ENCODE measurements around the gene PCDHGB6. TPM values are rescaled to one million over a fixed set of nuclear protein-coding genes. Genes with fewer than 3 reads are reported as not detected.

Gene PCDHGB6
- total and polyA plus RNA-seq, 4 donors: 1.1 to 11.6 (median 4.1) TPM

DNA sequence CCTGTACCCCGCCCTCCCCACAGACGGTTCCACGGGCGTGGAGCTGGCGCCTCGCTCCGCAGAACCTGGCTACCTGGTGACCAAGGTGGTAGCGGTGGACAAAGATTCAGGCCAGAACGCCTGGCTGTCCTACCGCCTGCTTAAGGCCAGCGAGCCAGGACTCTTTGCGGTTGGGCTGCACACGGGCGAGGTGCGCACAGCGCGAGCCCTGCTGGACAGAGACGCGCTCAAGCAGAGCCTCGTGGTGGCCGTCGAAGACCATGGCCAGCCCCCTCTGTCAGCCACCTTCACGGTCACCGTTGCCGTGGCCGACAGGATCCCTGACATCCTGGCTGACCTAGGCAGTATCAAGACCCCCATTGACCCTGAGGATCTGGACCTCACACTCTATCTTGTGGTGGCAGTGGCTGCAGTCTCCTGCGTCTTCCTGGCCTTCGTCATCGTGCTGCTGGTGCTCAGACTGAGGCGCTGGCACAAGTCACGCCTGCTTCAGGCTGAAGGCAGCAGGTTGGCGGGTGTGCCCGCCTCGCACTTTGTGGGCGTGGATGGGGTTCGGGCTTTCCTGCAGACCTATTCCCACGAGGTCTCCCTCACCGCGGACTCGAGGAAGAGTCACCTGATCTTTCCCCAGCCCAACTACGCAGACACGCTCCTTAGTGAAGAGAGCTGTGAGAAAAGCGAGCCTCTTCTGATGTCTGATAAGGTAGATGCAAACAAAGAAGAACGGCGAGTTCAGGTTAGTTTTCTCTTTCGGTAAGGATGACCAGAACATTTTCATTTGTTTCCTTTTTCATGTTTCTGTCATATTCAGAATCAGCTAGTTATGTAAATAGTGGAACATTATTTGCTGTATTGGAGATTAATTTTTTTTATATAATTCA is 41.6 kb upstream of the PCDHGB6 start:
- Histone ChIP-seq H3K36me3 (ENCODE audit: control insufficient read depth in 4 of 4, insufficient read depth in 4 of 4, low read length in 4 of 4) (no peaks in the 10 kb centered on the region), H3K9ac (ENCODE audit: insufficient read depth in 1 of 2, low read length in 2 of 2) (no peak overlapping the region), H3K9me3 (ENCODE audit: control insufficient read depth in 4 of 4, insufficient read depth in 3 of 4, low read length in 3 of 4) (peaks cover 0 to 49% (median 23%) of the 10 kb centered on the region in 4 donors), H3K4me3 (no peak overlapping the region), H3K4me1 (ENCODE audit: control insufficient read depth in 5 of 5, insufficient read depth in 5 of 5, low read length in 5 of 5) (peaks cover 0 to 2% (median 0%) of the 10 kb centered on the region in 5 donors), H3K27ac (ENCODE audit: low read depth in 1 of 2, low read length in 1 of 2) (no peak overlapping the region), H3K27me3 (ENCODE audit: control insufficient read depth in 3 of 3, insufficient read depth in 3 of 3, low read length in 2 of 3) (peaks cover 0 to 6% (median 5%) of the 10 kb centered on the region in 3 donors)
- TF ChIP-seq, protein P1, sequence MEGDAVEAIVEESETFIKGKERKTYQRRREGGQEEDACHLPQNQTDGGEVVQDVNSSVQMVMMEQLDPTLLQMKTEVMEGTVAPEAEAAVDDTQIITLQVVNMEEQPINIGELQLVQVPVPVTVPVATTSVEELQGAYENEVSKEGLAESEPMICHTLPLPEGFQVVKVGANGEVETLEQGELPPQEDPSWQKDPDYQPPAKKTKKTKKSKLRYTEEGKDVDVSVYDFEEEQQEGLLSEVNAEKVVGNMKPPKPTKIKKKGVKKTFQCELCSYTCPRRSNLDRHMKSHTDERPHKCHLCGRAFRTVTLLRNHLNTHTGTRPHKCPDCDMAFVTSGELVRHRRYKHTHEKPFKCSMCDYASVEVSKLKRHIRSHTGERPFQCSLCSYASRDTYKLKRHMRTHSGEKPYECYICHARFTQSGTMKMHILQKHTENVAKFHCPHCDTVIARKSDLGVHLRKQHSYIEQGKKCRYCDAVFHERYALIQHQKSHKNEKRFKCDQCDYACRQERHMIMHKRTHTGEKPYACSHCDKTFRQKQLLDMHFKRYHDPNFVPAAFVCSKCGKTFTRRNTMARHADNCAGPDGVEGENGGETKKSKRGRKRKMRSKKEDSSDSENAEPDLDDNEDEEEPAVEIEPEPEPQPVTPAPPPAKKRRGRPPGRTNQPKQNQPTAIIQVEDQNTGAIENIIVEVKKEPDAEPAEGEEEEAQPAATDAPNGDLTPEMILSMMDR (IDR thresholded peaks at IDR 0.05; ENCODE audit: control extremely low read depth, extremely low read depth): no peak
- 32 to 34% methylated on average over 46 of the region's 46 CpGs for WGBS, 2 donors
- no peak for DNase-seq
- ATAC-seq (ENCODE audit: insufficient read depth, low FRiP score): no peak

DNA sequence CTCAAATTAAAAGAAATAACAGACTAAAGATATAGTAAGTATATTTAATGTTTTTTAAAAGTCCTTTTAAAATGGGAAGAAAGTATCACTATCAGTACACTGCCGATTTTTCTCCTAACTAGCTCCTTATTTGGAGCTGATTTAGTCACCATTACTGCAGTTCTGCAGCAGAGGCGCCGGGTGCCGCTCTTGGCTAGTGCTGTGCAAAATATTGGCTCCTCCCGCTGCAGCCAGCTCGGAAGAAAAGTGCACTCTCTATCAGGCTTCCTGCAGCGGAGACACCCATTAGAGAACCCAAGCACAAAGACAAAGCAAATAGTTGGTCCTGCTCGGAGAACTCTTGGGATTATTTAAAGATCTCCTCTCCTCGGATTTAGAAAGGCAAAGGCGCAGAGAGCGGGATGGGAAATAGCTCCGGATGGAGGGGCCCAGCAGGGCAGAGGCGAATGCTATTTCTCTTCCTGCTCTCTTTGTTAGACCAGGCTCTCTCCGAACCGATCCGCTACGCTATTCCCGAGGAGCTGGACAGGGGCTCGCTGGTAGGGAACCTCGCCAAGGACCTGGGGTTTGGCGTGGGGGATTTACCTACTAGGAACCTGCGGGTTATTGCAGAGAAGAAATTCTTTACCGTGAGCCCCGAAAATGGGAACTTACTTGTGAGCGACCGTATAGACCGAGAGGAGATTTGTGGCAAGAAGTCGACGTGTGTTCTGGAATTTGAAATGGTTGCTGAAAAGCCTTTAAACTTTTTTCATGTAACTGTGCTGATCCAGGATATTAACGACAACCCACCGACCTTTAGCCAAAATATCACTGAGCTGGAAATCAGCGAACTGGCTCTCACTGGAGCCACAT is 37.6 kb upstream of the PCDHGB6 start, which contains the start of gene PCDHGB3:
PCDHGB3 (plus strand) TSS at position 249 of the 855 bp plus-strand sequence; CDS start at position 402, 153 bp downstream.
- Histone ChIP-seq H3K36me3 (ENCODE audit: control insufficient read depth in 4 of 4, insufficient read depth in 4 of 4, low read length in 4 of 4) (peaks cover 0 to 7% (median 0%) of the 10 kb centered on the region in 4 donors), H3K27ac (ENCODE audit: low read depth in 1 of 2, low read length in 1 of 2) (no peak within 1 kb of the TSS), H3K4me1 (ENCODE audit: control insufficient read depth in 5 of 5, insufficient read depth in 5 of 5, low read length in 5 of 5) (no peaks in the 10 kb centered on the region), H3K9ac (ENCODE audit: insufficient read depth in 1 of 2, low read length in 2 of 2) (no peak within 1 kb of the TSS), H3K9me3 (ENCODE audit: control insufficient read depth in 4 of 4, insufficient read depth in 3 of 4, low read length in 3 of 4) (peaks cover 0 to 56% (median 26%) of the 10 kb centered on the region in 4 donors), H3K27me3 (ENCODE audit: control insufficient read depth in 3 of 3, insufficient read depth in 3 of 3, low read length in 2 of 3) (peaks cover 0 to 3% (median 3%) of the 10 kb centered on the region in 3 donors), H3K4me3 (no peak within 1 kb of the TSS)
- no peak for ATAC-seq (ENCODE audit: insufficient read depth, low FRiP score)
- DNase-seq: peak in 2 of 3 donors; percentile 29 to 30
- TF ChIP-seq, protein P1 (IDR thresholded peaks at IDR 0.05; ENCODE audit: control extremely low read depth, extremely low read depth): no peak
- 17 to 19% methylated on average over 32 of the region's 32 CpGs for WGBS, 2 donors

DNA sequence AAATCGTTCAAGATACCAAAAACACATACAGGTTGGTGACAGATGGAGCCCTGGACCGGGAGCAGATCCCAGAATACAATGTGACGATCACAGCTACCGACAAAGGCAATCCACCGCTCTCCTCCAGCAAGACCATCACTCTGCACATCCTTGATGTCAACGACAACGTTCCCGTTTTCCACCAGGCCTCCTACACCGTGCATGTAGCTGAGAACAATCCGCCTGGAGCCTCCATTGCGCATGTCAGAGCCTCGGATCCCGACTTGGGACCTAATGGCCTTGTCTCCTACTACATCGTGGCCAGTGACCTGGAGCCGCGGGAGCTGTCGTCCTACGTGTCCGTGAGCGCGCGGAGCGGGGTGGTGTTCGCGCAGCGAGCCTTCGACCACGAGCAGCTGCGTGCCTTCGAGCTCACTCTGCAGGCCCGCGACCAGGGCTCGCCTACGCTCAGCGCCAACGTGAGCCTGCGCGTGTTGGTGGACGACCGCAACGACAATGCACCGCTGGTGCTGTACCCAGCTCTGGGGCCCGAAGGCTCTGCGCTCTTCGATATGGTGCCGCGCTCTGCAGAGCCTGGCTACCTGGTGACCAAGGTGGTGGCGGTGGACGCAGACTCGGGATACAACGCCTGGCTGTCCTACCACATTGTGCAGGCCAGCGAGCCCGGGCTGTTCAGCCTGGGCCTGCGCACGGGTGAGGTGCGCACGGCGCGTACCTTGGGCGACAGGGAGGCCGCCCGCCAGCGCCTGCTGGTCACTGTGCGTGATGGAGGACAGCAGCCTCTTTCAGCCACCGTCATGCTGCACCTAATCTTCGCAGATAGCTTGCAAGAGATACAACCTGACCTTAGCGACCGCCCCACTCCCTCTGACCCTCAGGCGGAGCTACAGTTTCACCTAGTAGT is 36.0 kb upstream of the PCDHGB6 start:
- Histone ChIP-seq H3K27ac (ENCODE audit: low read depth in 1 of 2, low read length in 1 of 2) (no peak overlapping the region), H3K27me3 (ENCODE audit: control insufficient read depth in 3 of 3, insufficient read depth in 3 of 3, low read length in 2 of 3) (peaks cover 0 to 3% (median 0%) of the 10 kb centered on the region in 3 donors), H3K4me3 (no peak overlapping the region), H3K9me3 (ENCODE audit: control insufficient read depth in 4 of 4, insufficient read depth in 3 of 4, low read length in 3 of 4) (peaks cover 0 to 55% (median 25%) of the 10 kb centered on the region in 4 donors), H3K9ac (ENCODE audit: insufficient read depth in 1 of 2, low read length in 2 of 2) (no peak overlapping the region), H3K4me1 (ENCODE audit: control insufficient read depth in 5 of 5, insufficient read depth in 5 of 5, low read length in 5 of 5) (no peaks in the 10 kb centered on the region), H3K36me3 (ENCODE audit: control insufficient read depth in 4 of 4, insufficient read depth in 4 of 4, low read length in 4 of 4) (peaks cover 0 to 9% (median 0%) of the 10 kb centered on the region in 4 donors)
- WGBS, 2 donors: 33% methylated on average over 69 of the region's 69 CpGs
- ATAC-seq (ENCODE audit: insufficient read depth, low FRiP score): no peak
- DNase-seq: no peak
- TF ChIP-seq, protein P1 (IDR thresholded peaks at IDR 0.05; ENCODE audit: control extremely low read depth, extremely low read depth): no peak
